KBM-7 (cell line): ENCODE data around the gene PRRC2A.
A peak's percentile ranks its signal among the peaks of the same experiment; 100 is the strongest.

Experiments used
- DNase-seq: peaks from one replicate; pipeline ENCODE4 v3.0.0-alpha.2; 2015
- in situ Hi-C: fragments of 300-500 bp; cut with MboI; formaldehyde crosslinking; loops from 2 replicates; pipeline ENCODE4 v1.14.3; 2020; ENCODE audit warnings: low sequenced_read_pairs, low pct_unique_long_range_greater_than_20kb, mixed read lengths

Gene PRRC2A

GRCh38 chr6:31619805-31620585, 520 bp upstream of the PRRC2A start:
- DNase-seq: peak; percentile 100
- in situ Hi-C loops: no loop called here

DNA sequence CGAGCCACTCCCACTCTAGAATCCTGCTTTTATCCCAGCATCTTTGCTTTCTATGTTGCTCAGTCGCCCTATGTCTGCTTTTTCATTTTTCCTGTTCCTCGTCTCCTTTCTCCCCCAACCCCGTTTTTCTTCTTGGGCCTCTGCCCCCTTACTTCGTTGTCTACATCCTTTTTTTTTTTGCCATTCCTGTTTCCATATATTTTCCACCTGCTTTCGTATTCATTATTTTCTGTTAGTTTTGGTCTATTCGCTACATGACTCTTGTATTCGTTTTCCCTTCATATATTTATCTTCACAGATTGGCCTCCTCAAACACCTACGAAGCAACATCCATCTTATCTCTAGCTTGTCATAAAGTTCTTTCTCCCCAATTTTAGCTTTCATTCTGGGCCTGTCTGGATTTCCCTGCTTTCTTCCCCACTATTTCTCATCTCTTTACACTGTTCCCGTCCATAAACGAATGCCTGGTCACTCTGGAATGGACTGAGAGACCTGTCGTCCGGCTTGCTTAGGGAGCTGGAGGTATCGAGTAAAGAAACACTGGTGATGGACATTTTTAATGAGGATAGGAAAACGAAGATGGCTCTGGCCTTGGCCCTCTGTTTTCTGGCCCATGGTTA, 915 bp downstream of the PRRC2A start:
- in situ Hi-C loops: no loop called here
- DNase-seq: no peak

DNA sequence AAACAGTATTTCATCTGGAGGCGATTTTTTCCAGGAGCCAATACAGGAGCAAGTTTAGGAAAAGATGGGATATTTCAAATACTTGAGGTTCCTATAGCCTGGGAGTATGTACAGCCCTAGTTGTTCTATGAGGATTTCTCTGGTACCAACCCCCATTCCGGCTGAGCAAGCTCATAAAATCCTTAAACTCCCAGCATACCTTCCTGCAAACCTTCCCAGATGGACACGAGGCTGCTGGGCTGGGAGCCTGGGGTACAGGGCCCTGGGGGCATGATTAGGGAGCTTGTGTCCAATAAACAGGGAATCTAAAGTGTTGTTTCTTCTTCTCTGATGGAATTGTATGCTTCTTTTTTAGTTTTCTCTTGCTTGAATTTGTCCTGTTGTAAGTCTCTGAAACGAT, 1.5 kb downstream of the PRRC2A start:
- in situ Hi-C loops: no loop called here
- no peak for DNase-seq

GRCh38 chr6:31622684-31623091, 2.2 kb downstream of the PRRC2A start:
- in situ Hi-C loops: no loop called here

DNA sequence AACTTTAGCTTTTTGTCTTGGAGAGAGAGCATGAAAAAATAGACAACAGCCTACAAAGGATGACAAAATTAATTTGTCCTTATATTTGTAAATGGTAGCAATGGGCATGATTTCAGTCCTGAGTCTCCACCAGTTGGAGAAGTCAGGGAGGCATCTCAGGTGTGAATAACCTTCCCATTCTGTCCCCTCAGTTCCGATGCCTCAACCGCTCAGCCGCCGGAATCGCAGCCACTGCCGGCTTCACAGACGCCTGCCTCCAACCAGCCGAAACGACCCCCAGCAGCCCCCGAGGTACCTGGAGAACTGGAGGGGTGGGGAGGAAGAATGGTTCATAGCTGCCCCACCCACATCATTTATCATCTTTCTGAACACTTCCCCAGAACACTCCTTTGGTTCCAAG, 3.6 kb downstream of the PRRC2A start:
- no peak for DNase-seq
- in situ Hi-C loops: no loop called here

More at GRCh38 chr6:31622684-31623091, 2.2 kb downstream of the PRRC2A start:
- no peak for DNase-seq

DNA sequence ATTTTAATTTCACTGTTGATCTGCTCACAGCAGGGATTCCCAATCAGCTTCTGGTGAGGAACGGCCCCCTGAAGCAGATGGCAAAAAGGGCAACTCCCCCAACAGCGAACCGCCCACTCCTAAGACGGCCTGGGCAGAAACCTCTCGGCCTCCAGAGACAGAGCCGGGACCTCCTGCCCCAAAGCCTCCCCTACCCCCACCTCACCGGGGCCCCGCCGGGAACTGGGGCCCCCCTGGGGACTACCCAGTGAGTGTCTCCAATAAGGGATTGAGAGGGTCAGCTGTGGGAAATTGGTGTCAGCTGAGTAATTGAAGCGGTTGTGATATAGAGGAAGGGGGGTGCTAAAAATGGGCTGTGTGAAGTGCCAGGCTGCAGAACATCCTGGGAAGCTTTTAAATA, 6.4 kb downstream of the PRRC2A start:
- in situ Hi-C loops: no loop called here
- no peak for DNase-seq

DNA sequence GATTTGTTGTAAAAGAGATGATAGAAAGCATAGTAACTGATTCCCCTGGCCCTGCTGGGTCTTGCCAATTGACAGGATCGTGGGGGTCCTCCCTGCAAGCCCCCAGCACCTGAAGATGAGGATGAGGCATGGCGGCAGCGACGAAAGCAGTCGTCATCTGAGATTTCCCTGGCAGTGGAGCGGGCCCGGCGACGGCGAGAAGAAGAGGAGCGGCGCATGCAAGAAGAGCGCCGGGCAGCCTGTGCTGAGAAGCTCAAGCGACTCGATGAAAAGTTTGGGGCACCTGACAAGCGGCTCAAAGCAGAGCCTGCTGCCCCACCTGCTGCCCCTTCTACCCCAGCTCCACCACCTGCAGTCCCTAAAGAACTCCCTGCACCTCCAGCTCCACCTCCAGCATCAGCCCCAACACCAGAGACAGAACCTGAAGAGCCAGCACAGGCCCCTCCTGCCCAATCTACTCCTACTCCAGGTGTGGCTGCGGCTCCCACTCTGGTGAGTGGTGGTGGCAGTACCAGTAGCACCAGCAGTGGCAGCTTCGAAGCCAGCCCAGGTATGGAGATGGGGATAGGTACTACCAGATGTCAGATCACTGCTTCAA, 7.3 kb downstream of the PRRC2A start:
- in situ Hi-C loops: no loop called here
- no peak for DNase-seq

GRCh38 chr6:31629014-31629413, 8.5 kb downstream of the PRRC2A start:
- in situ Hi-C loops: no loop called here

GRCh38 chr6:31630177-31630934, 9.8 kb downstream of the PRRC2A start:
- in situ Hi-C loops: no loop called here
- DNase-seq: no peak

More at GRCh38 chr6:31629014-31629413, 8.5 kb downstream of the PRRC2A start:
- no peak for DNase-seq

DNA sequence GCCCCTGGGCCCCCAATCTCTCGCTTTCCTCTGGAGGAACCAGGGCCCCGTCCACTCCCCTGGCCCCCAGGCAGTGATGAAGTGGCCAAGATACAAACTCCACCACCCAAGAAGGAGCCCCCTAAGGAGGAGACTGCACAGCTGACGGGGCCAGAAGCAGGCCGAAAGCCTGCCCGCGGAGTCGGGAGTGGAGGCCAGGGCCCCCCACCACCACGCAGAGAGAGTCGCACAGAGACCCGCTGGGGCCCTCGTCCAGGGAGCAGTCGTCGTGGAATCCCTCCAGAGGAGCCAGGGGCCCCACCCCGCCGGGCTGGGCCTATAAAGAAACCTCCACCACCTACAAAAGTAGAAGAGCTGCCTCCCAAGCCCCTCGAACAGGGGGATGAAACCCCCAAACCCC, 10.7 kb downstream of the PRRC2A start:
- no peak for DNase-seq
- in situ Hi-C loops: no loop called here

DNA sequence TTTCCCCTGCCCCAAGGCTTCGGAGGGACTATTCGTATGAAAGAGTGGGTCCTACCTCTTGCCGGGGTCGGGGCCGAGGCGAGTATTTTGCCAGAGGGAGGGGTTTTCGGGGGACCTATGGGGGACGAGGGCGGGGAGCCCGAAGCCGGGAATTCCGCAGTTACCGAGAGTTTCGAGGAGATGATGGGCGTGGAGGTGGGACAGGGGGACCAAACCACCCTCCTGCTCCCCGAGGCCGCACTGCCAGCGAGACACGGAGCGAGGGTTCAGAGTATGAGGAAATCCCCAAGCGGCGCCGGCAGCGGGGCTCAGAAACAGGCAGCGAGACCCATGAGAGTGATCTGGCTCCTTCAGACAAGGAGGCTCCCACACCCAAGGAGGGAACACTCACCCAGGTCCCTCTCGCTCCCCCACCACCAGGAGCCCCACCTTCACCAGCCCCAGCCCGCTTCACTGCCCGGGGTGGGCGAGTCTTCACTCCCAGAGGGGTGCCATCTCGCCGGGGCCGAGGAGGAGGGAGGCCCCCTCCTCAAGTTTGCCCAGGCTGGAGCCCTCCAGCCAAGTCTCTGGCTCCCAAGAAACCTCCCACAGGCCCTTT, 11.3 kb downstream of the PRRC2A start:
- no peak for DNase-seq
- in situ Hi-C loops: no loop called here

DNA sequence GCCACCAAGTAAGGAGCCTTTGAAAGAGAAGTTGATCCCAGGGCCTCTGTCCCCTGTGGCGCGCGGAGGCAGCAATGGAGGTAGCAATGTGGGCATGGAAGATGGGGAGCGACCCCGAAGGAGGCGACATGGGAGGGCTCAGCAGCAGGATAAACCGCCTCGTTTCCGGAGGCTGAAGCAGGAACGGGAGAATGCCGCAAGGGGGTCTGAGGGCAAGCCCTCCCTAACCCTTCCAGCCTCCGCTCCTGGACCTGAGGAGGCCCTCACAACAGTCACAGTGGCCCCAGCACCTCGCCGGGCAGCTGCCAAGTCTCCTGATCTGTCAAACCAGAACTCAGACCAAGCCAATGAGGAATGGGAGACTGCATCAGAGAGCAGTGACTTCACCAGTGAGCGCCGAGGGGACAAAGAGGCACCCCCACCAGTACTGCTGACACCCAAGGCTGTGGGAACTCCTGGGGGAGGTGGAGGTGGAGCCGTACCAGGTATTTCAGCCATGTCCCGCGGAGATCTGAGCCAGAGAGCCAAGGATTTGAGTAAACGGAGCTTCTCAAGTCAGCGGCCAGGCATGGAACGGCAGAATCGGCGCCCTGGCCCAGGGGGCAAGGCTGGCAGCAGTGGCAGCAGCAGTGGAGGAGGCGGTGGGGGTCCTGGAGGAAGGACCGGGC, 11.9 kb downstream of the PRRC2A start:
- in situ Hi-C loops: no loop called here
- no peak for DNase-seq

- DNase-seq: no peak
- in situ Hi-C loops: no loop called here
These were observed 12.9 kb downstream of the PRRC2A start for GRCh38 chr6:31633447-31633846.

GRCh38 chr6:31634131-31634530, 13.6 kb downstream of the PRRC2A start:
- in situ Hi-C loops: no loop called here
- no peak for DNase-seq

DNA sequence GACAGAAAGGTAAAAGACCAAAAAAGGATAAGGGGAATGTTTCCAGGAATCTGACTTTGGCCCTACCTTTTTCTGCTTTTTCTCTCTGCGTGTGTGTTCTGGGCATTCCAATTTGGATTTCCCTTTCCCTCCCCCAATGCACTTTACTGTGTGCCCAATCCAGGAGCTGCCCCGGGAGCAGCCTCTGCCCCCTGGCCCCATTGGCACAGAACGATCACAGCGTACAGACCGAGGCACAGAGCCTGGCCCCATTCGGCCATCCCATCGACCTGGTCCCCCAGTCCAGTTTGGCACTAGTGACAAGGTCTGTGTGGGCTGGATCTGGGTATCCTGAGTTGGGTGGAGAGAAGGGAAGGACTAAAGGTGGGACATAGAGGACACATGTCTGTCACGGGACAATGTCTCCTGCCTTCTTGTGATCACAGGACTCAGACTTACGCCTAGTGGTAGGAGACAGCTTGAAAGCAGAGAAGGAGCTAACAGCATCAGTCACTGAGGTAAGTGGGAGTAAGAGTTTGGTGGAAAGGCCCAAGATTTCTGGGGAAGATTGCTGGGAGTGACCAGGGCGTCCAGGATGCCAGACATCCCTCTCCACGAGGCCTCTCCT, 14.6 kb downstream of the PRRC2A start:
- no peak for DNase-seq
- in situ Hi-C loops: no loop called here

GRCh38 chr6:31636698-31637596, 16.4 kb downstream of the PRRC2A start:
- no peak for DNase-seq
- in situ Hi-C loops: no loop called here

DNA sequence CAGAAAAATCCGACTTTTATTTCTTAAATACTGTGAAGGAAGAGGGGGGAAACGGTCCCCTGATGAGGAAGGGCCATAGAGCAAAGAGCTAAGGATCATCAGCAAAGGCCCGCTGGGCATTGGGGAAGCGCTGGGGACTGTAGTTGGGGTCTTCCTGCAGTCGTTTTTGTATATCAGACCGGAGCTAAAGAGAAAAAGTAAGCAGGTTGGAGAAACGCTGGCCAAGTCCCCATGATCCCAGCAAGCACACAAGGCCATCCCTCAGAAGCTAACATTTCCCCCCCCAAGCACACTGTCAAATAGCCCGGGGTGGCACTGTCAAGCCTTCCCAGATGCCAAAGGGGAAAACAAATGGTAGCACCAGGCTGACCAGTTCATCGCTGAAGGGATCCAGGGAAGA, 18.5 kb downstream of the PRRC2A start:
- in situ Hi-C loops: no loop called here
- DNase-seq: no peak

DNA sequence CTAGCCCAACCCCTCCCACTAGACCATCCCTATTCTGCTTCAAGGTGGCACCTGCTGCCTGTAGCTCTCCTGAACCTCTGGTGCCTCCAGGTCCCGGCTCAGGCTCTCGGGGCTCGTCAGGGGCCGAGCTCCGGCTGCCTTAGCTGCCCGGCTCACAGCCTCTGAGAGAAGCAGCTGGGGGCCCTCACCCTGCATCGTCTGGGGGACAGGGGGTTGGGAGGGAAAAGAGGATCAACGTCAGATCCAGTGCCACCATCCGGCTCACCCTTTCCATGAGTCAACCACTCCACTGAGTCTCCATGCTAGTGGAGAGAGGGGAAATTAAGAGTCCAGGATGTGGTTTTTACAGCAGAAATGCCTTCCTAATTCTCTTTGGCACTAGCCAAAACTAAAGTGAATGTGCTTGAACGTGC, 18.9 kb downstream of the PRRC2A start:
- in situ Hi-C loops: no loop called here
- no peak for DNase-seq
